GM23248 (cell line): Measurements from ENCODE around the gene MSANTD2. TPM values are rescaled to one million over a fixed set of nuclear protein-coding genes. Genes with fewer than 3 reads are reported as not detected.

Experiments
- DNase-seq: peaks from one replicate; pipeline ENCODE4 v3.0.0-alpha.2; 2015
- H2AFZ ChIP-seq: fragments of 200-600 bp; sonication (generic); 2 replicates; pipeline ENCODE4 v1.6.1; 2016; ENCODE audit warnings: antibody characterized with exemption
- H3F3A ChIP-seq: fragments of 200-600 bp; sonication (generic); 2 replicates; pipeline ENCODE4 v1.6.1; 2016; ENCODE audit warnings: mild to moderate bottlenecking, antibody characterized with exemption, mixed run types; ENCODE audit not compliant: insufficient read depth
- H3K27ac ChIP-seq: fragments of 200-600 bp; sonication (generic); 2 replicates; pipeline ENCODE4 v1.5.1; 2016; ENCODE audit warnings: mild to moderate bottlenecking
- H3K27me3 ChIP-seq: fragments of 200-600 bp; sonication (generic); replicated peaks from 2 replicates; pipeline ENCODE4 v1.6.1; 2016; ENCODE audit warnings: mild to moderate bottlenecking; ENCODE audit not compliant: insufficient read depth
- H3K36me3 ChIP-seq: fragments of 200-600 bp; sonication (generic); 2 replicates; pipeline ENCODE4 v1.6.1; 2016; ENCODE audit warnings: low read depth, mild to moderate bottlenecking
- H3K4me1 ChIP-seq: fragments of 200-600 bp; sonication (generic); 2 replicates; pipeline ENCODE4 v1.6.1; 2016; ENCODE audit warnings: mild to moderate bottlenecking; ENCODE audit not compliant: insufficient read depth
- H3K4me2 ChIP-seq: fragments of 200-600 bp; sonication (generic); one replicate; pipeline ENCODE4 v1.6.1; 2016; ENCODE audit warnings: mild to moderate bottlenecking; ENCODE audit not compliant: unreplicated experiment
- H3K4me3 ChIP-seq: fragments of 200-600 bp; sonication (generic); 2 replicates; pipeline ENCODE4 v1.5.1; 2016; ENCODE audit warnings: mild to moderate bottlenecking
- H3K79me2 ChIP-seq: fragments of 200-600 bp; sonication (generic); 2 replicates; pipeline ENCODE4 v1.6.1; 2016; ENCODE audit warnings: mild to moderate bottlenecking; ENCODE audit not compliant: insufficient read depth
- H3K9ac ChIP-seq: fragments of 200-600 bp; sonication (generic); 2 replicates; pipeline ENCODE4 v1.6.1; 2016; ENCODE audit warnings: mild to moderate bottlenecking
- H3K9me2 ChIP-seq: fragments of 200-600 bp; sonication (generic); 2 replicates; pipeline ENCODE4 v1.6.1; 2016; ENCODE audit warnings: mixed run types, mild to moderate bottlenecking, moderate library complexity; ENCODE audit not compliant: insufficient read depth
- H3K9me3 ChIP-seq: fragments of 200-600 bp; sonication (generic); one replicate; pipeline ENCODE4 v1.6.1; 2017; ENCODE audit warnings: low read depth
- H4K20me1 ChIP-seq: fragments of 200-600 bp; sonication (generic); 2 replicates; pipeline ENCODE4 v1.6.0; 2016; ENCODE audit not compliant: insufficient read depth
- EZH2 ChIP-seq: fragments of 200-600 bp; sonication (generic); IDR thresholded peaks from 2 replicates; pipeline ENCODE4 v1.6.1; 2018; ENCODE audit warnings: antibody characterized with exemption, mild to moderate bottlenecking; ENCODE audit not compliant: insufficient read depth, poor library complexity, severe bottlenecking
- EZH2phosphoT487 ChIP-seq: fragments of 200-600 bp; sonication (generic); IDR thresholded peaks from 2 replicates; pipeline ENCODE4 v1.6.1; 2018; ENCODE audit warnings: antibody characterized with exemption, moderate library complexity, mild to moderate bottlenecking, low read depth; ENCODE audit not compliant: insufficient read depth
- WGBS, 2 experiments: methylation state at CpG; one replicate each; pipeline ENCODE4 v1.1.6; 2015 to 2017; ENCODE audit warnings: low lambda C conversion rate in 2 of 2, low coverage in 1 of 2; ENCODE audit errors: missing lambda C conversion rate in 2 of 2; 5-methylcytosine and 5-hydroxymethylcytosine counted together
- in situ Hi-C: fragments of 300-500 bp; cut with MboI; formaldehyde crosslinking; loops from 2 replicates; pipeline ENCODE4 v1.15.0; 2020
- polyA plus RNA-seq: library from polyadenylated mRNA; unstranded; fragments of >200 nt; fragmentation: Nextera tagmentation; extraction: Ambion mirVana; gene quantifications from 2 replicates; pipeline ENCODE4 v1.2.1, GENCODE V29; 2016
- total RNA-seq: library from RNA; depleted of rRNA; stranded (reverse); fragments of >200 nt; shearing (Covaris generic); gene quantifications from 2 replicates; pipeline ENCODE4 v1.2.3, GENCODE V29; 2014

MSANTD2 gene
- total and polyA plus RNA-seq, 2 experiments from 2014 or later, result 6.0 to 8.4 TPM

GRCh38 chr11:124811399-124812125, 11.4 kb upstream of the MSANTD2 start:
- in situ Hi-C loops, result no loop called here
- Histone ChIP-seq H3K9me2 (no peaks in the 10 kb centered on the region), H3K27me3 (peaks cover under 1% of the 10 kb centered on the region; the same call in 1 of the 2 replicates)

GRCh38 chr11:124807660-124808270, 7.6 kb upstream of the MSANTD2 start:
- no peaks in the 10 kb centered on the region for H3K79me2 ChIP-seq
- no peaks in the 10 kb centered on the region for H3K9me3 ChIP-seq
- in situ Hi-C loops, result no loop called here
- no peaks in the 10 kb centered on the region for H3K36me3 ChIP-seq
- H3K27ac ChIP-seq, result no peak overlapping the region
- peaks cover 6% of the 10 kb centered on the region for H3K4me1 ChIP-seq
- no peak overlapping the region for H3K9ac ChIP-seq
- no peak for DNase-seq
- TF ChIP-seq EZH2phosphoT487 (no peak), EZH2 (no peak)
- 89 to 93% methylated on average over 6 of the region's 6 CpGs for WGBS, 2 experiments
- no peak overlapping the region for H3K4me3 ChIP-seq
- peaks cover 5% of the 10 kb centered on the region for H3F3A ChIP-seq
- no peak overlapping the region for H3K4me2 ChIP-seq
- H3K9me2 ChIP-seq, result no peaks in the 10 kb centered on the region
- H2AFZ ChIP-seq, result no peak overlapping the region
- no peaks in the 10 kb centered on the region for H3K27me3 ChIP-seq
- no peaks in the 10 kb centered on the region for H4K20me1 ChIP-seq

More at GRCh38 chr11:124811399-124812125, 11.4 kb upstream of the MSANTD2 start:
- peaks cover 15% of the 10 kb centered on the region for H3K4me1 ChIP-seq
- H3K79me2 ChIP-seq, result no peaks in the 10 kb centered on the region
- WGBS, 2 experiments, result 88% methylated on average over 10 of the region's 10 CpGs
- no peak overlapping the region for H2AFZ ChIP-seq
- TF ChIP-seq EZH2phosphoT487 (no peak), EZH2 (no peak)
- no peak overlapping the region for H3K9ac ChIP-seq
- H3K9me3 ChIP-seq, result no peaks in the 10 kb centered on the region
- DNase-seq, result no peak
- no peaks in the 10 kb centered on the region for H3K36me3 ChIP-seq
- H3F3A ChIP-seq, result peaks cover 15% of the 10 kb centered on the region
- H3K27ac ChIP-seq, result no peak overlapping the region
- H4K20me1 ChIP-seq, result no peaks in the 10 kb centered on the region
- H3K4me2 ChIP-seq, result no peak overlapping the region
- H3K4me3 ChIP-seq, result no peak overlapping the region

- in situ Hi-C loops, result no loop called here
- H3K4me3 ChIP-seq, result no peak overlapping the region
Observed at GRCh38 chr11:124807201-124807600, 7.0 kb upstream of the MSANTD2 start.

GRCh38 chr11:124804884-124805283, 4.7 kb upstream of the MSANTD2 start:
- Histone ChIP-seq H3K9ac (no peak overlapping the region), H3K79me2 (peaks cover 2% of the 10 kb centered on the region; the same call in 1 of the 2 replicates), H3K4me3 (no peak overlapping the region), H3K9me3 (no peaks in the 10 kb centered on the region), H3K27ac (no peak overlapping the region), H3K4me2 (no peak overlapping the region), H3F3A (peaks cover 16% of the 10 kb centered on the region; the same call in 1 of the 2 replicates), H3K27me3 (no peaks in the 10 kb centered on the region), H3K9me2 (no peaks in the 10 kb centered on the region), H3K4me1 (peaks cover 13% of the 10 kb centered on the region), H4K20me1 (no peaks in the 10 kb centered on the region), H3K36me3 (no peaks in the 10 kb centered on the region), H2AFZ (no peak overlapping the region)
- in situ Hi-C loops, result no loop called here
- TF ChIP-seq EZH2 (no peak), EZH2phosphoT487 (no peak)
- DNase-seq, result no peak
- 91 to 95% methylated on average over 3 of the region's 3 CpGs for WGBS, 2 experiments

More at GRCh38 chr11:124807201-124807600, 7.0 kb upstream of the MSANTD2 start:
- Histone ChIP-seq H3K4me2 (no peak overlapping the region), H3K36me3 (no peaks in the 10 kb centered on the region), H3K4me1 (peaks cover under 1% of the 10 kb centered on the region), H3K9me3 (no peaks in the 10 kb centered on the region), H3K27ac (no peak overlapping the region), H3K79me2 (no peaks in the 10 kb centered on the region), H3K9ac (no peak overlapping the region), H3K9me2 (no peaks in the 10 kb centered on the region), H2AFZ (no peak overlapping the region), H3F3A (no peaks in the 10 kb centered on the region), H4K20me1 (no peaks in the 10 kb centered on the region), H3K27me3 (no peaks in the 10 kb centered on the region)
- TF ChIP-seq EZH2phosphoT487, result no peak
- no peak for TF ChIP-seq EZH2
- DNase-seq, result no peak
- 95 to 97% methylated on average over 5 of the region's 5 CpGs for WGBS, 2 experiments
